ENCODE data around the gene E2F3.
A peak's percentile ranks its signal among the peaks of the same experiment; 100 is the strongest.
"Not testable (repeated sequence)": the region's sequence is repeated elsewhere in the genome, so short reads cannot be mapped to it uniquely, and the experiment has no call there.

The E2F3 gene

DNA sequence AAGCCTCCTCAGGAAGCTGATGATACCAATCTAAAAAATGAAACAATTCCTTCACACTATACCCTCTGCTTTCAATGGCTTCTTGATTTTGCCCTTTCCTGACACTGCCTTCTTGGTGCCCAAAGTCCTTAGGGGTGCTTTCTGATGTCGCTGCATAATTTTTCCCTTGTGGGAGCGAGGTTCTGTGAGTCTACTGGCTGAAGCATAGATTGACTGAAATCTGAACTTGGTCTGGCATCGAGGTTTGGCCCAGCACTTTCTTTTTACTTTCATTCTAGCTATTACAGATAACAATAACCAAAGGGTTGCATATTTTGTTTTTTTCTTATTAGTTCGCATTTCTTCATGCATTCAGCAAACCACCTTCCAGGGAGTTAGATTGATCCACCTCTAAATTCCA lies 65.8 kb downstream of the E2F3 start:
- DNase-seq (ENCODE audit: low read depth): no peak

DNA sequence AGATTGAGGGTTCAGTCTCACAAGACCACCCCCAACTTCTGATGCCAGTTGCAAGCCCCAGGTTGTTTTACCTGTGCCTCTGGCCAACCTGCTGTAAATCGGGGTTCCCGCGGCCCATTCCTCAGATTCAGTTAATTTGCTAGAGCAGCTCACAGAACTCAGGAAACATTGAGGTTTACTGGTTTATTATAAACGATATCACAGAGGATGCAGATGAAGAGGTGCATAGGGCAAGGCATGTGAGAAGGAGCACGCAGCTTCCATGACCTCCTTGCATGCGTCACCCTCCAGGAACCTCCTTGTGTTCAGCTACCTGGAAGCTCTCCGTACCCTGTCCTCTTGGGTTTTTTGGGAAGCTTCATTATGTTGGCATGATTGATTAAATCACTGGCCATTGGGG lies 66.5 kb downstream of the E2F3 start:
- no peak for DNase-seq (ENCODE audit: low read depth)

DNA sequence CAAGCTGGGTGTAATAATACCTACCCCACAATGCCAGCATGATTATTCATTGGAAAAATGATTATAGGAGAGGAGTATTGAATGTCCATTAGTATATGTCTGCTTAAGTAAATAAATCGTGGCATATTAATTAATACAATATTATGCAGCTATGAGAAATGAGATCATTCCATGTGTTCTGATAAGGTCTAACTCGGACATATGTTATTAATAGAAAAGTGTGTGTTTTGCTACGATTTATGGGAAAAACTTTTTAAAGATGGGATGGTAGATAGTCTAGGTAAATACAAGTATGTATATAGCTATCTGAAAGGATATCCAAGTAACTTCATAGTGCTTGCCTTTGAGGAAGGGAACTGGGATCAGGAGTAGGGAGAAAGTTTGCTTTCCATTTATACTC lies 71.1 kb downstream of the E2F3 start:
- no peak for DNase-seq (ENCODE audit: low read depth)

DNA sequence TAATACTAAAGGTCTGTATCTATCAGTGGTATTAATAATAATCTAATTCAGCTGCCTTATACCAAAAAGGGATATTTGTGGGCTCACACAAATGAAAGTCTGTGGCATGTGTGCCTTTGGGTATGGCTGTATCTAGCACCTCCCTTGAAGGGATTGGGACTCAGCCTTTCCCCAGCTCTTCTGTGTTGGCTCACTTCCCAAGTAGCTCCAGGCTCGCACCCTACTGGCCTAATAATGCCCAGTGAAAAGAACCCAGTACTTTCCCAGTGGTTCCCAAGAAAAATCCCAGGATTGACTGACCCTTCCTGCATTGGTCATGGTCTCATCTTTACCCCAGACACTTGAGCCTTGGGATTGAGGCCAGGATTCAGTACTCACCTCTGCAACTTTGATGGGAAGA lies 71.8 kb downstream of the E2F3 start:
- DNase-seq (ENCODE audit: low read depth): no peak

DNA sequence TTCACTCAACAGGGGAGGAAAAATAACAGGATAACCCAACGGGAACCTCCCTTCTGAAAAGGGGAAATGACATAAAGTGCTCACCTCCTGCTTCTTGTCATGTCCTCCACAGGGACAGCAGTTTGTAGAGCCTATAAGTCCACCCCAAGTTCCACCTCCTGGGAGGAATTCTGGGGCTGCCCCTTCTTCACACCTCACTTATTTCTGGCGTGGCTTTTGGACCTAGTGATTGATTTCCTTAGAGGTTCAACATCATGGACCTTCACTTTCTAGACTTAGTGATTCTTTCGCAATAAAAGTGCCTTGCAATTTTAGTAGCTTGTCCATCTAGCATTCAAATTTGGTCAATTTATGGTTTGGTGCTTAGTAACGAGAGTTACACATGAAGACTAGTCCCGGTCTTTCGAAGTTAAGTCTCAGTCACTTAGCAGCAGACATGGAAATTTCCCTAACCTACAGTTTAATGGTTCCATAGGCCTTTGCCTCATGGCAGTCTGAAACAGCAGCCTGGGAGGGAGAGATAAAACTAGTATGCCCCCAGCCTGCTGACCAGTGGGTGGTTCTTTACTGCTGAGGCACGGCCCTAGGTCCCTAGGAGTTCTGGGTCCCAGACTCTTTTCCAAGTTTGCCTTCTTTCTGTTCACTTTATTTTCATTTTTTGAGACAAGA lies 73.3 kb downstream of the E2F3 start:
- no peak for DNase-seq (ENCODE audit: low read depth)

DNA sequence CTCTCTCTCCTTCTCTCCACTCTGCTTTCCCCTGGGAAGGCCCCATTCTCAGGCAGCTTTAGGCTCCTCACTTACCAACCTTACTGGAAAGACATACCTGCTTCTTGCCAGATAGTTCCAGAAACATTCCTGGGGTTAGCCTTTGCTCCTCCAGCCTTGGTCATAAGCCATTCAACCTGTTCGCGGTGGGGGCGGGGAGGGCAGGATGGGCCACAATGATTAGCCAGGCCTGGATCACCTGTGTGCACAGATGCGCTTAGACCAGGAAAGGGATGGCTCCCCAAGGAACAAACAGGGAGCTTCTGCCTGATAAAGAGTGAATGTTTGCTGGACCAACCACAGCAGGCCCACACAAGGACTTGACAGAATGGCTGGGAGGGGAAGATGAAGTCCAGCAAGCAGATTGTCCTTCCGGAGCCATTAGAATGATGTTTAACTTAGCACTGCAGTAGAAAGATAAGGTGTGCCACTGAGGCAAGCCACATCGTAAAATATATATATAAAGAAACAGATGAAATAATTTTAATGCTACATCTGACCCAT lies 74.9 kb downstream of the E2F3 start:
- no peak for DNase-seq (ENCODE audit: low read depth)

DNA sequence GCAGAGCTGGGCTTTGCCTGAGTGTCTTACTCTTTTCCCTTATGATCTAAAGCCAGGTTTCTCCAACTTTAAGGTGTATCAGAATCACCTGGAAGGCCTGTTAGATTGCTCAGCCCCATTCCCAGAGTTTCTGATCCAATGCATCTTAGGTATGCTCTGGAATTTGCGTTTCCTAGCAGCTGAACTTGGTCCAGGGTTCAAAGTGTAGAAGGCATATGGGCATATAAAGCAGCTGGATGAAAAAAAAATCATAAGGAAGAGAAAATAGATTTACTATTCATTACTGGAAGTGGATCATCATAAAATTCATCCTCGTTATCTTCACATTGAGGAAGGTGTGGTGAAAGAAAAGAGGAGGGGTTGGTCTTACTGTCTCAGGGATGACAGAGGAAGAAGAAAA lies 75.8 kb downstream of the E2F3 start:
- no peak for DNase-seq (ENCODE audit: low read depth)

DNA sequence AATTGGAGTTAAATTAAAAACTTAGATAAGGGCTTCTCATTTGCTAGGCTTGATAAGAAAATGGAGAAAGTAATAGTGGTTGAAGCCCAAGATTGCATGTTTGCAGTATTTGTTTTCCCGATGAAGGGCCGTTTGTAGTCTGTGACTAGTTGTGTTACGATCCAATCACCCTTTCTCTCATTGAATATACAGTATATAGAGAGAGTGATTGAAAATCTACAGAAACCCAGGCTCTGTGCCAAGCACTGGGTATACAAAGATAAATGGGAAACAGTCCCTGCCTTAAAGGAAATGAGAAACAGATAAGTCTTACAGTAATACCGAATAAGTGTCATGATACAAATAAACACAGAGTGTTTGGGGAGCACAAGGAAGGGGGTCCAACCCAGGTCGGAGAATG lies 77.4 kb downstream of the E2F3 start:
- no peak for DNase-seq (ENCODE audit: low read depth)

DNA sequence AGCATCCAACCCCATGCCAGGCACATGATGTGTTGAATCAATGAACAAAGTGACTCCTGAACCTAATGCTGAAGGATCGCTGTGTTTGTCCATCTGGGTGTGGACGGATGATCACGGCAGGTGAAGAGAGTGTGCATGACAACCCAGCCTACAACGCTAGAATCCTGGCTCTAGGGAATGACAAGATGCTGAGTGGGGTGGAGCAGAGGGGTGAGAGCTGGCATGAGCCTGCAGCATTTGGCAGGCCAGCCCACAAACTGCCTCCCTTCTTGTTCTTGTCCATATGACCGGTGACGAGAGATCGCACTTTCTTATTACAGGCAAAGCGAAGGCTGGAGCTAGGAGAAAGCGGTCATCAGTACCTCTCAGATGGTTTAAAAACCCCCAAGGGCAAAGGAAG lies 77.8 kb downstream of the E2F3 start:
- DNase-seq (ENCODE audit: low read depth): no peak

DNA sequence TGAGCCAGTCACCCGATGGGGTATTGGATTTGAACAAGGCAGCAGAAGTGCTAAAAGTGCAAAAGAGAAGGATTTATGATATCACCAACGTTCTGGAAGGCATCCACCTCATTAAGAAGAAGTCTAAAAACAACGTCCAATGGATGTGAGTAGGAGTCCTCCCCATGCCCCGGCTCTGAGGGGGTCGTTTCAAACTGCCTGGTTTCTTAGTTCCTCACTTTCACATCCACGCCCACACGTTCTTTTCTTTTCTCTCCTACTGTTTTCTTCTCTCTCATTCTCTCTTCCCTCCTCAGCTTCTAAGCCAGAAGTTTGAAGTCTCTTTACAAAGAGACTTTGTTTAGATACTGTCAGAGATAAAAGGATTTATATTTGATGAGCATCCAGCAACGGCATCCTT lies 79.6 kb downstream of the E2F3 start:
- no peak for DNase-seq (ENCODE audit: low read depth)

DNA sequence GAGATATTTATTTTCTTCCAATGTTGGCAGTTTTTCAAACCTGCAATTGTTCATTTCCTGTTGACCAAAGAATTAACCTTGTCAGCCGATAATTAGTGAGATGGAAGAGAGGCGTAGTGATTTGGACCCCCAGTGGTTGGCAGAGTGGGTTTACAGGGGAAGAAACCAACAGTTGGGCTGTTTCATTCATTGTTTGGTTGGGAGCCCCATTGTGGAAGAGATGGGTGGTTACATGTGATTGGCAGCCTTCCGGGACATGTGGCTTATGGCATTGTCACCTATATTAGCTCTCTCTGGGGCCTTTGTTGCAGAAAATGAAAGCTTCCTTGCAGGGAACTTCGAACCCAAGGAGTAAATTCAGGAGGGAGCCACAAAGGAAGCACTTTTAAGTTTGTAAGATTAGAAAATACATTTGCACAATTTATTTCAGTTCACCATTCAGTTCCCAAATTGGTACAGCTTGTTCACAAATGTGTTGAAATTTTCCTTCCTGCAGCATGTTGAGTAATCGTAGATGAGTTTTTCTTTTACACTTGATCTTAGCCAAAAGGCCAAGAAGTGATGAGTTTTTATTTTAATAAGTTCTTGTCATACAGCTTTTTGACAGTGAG lies 82.3 kb downstream of the E2F3 start:
- DNase-seq (ENCODE audit: low read depth): no peak

DNA sequence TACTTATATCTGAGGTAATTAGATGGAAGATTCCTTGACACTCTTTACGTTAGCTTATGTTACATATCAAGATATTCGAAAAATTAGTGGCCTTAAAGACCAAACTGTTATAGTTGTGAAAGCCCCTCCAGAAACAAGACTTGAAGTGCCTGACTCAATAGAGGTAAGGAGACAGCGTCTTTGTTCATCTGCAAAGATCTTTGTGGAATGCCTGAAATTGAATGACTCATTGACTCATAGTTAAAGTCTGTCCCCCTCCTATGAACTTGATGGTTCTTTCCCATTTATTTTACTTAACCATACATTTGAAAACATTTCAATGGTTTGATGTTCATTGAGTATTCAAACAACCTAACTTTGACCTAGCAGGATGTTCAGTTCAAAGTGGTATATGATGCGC lies 85.0 kb downstream of the E2F3 start:
- DNase-seq (ENCODE audit: low read depth): no peak

DNA sequence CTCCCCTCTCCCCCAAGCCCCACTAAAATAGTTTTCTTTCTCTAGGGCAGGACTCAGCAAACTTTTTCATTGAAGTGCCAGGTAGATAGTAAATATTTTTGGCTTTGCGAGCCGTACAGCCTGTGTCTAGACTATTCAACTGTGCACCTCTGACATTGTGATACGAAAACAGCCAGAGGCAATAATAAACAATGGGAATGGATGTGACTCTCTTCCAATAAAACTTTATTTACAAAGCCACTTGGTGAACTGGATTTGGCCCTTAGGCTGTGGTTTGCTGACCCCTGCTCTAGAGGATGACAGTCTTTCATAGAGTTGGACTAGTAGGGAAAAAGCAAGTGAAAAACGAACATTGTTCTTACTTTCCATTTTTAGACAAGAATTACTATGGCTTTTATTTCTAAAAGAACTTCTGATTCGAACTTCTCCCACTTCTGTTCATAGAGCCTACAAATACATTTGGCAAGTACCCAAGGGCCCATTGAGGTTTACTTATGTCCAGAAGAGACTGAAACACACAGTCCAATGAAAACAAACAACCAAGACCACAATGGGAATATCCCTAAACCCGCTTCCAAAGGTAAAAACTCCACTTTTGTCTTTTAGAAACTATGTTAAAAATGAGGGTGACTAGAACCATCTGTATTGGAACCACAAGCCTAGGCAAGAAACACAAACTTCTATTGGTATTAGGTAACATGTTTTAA lies 86.1 kb downstream of the E2F3 start:
- DNase-seq (ENCODE audit: low read depth): no peak

DNA sequence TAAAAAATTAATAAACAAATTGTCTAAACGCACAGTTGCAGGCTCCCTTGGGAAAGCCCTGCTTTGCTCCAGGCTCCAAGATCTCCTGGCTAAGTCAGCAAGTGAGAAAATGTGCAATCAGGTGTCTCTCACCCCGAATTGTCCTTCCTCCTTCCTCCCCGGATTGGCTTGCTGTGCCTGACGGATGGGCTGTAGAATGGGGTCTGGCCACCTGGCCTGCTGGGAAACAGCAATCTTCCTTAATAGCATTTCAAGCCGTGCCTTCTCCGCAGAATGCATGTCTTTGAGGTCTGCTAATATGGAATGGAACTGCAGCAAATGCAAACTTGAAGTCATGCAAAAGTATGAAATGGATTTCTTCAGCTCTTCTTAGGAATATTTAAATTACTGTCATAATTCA lies 88.9 kb downstream of the E2F3 start:
- DNase-seq (ENCODE audit: low read depth): no peak

DNA sequence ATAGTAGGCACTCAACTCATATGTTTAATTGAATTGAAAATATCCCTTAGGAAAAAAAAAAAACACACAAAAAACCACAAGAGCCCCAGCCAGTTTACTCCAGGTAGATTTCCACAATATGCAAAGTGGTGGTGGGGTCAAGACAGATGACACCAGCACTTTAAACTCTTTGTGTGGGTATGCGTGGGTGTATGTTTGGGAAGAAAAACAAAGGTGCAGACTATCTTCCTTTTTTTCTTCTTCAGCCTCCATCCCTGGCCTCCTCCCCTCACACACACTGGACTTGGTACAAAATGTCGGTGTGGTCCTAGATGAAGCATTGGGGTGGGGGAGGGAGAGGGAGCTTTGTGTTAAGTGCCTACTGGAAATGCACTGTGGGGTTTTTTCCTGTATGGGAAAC lies 90.4 kb downstream of the E2F3 start:
- DNase-seq (ENCODE audit: low read depth): no peak

DNA sequence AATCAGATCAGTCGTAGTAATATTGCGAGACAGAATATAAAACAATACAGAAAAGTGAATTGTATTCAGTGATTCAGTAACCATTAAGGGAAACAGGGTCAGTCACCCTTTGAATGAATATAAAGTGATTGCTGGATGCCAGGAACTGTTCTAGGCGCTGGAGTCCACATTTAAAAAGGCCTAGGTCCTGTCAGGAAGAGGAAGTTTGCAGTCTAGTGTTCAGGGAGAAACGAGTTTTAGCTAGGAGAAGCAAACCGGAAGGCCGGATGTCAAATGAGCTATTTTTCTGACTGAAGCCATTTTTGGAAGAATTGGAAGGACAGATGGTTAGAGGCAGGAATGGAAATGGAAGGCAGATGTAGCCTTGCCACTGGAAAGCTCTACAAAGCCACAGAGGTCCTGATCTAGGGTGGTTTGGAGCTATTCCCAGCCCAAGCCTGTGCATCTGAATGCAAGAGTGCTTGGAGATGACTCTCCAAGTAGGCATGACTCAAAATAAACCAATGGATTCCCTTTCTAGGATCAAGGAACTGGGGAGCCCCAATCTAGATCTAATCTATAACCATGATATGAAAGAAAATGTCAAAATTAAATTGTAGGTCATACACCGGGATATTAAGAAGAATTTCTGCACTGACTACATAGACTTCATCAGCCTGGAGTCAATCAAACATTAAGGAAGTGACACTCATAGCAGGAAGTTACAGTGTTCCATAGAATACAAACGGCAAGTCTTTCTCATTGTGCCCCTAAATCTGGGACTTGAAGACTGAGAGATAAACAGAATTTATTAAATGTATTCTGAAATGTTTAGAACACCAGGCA lies 95.7 kb downstream of the E2F3 start:
- DNase-seq (ENCODE audit: low read depth): peak; percentile 91

DNA sequence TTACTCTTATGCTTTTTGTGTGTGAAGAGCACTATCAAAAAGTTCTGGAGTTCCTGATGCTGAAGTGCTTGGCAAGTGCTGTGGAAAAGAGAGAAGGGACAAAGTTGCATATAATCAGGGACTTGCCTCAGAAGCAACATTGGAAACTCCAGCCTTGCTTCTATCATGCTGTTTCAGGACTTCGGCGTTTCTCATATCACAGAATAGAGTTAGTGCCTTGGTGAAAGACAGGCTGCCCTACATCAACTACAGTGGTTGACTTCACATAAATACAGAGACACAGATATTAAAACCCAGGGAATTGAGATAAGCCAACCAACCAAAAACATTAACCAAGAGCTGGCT lies 96.3 kb downstream of the E2F3 start:
- no peak for DNase-seq (ENCODE audit: low read depth)

DNA sequence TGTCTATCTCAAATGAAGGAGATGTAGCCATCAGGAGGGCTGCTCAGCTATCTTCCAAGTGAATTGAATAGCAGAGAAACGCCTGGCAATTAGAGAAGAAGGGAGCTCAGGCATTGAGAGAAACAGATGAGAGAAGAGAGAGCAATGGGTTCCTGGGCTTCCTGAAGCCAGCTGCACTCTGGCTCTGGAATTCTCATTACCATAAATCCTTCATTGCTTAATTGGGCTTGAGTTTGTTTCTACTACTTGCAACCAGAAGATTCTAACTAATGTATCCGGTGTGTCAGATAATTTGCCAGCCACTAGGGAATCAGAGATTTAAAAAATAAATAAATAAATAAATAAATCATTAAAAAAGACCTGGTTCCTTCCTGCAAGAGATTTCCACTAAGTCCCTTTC lies 107.5 kb downstream of the E2F3 start:
- no peak for DNase-seq (ENCODE audit: low read depth)

DNA sequence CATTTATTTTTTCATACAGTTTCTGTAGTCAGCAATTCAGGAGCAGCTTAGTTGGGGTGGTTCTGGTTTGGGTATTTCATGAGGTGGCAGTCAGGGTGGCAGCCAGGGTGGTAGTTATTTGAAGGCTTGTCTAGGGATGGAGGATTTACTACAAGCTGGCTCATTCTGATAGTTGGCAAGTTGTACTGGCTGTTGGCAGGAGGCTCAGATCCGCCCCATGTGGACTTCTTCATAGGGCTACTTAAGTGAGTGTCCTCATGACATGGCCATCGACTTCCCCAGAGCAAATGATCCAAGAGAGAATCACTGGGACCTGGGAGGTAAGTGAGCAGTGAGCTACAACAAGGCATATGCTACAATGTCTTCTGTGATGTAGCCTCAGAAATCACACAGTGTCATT lies 110.2 kb downstream of the E2F3 start:
- DNase-seq (ENCODE audit: low read depth): no peak

DNA sequence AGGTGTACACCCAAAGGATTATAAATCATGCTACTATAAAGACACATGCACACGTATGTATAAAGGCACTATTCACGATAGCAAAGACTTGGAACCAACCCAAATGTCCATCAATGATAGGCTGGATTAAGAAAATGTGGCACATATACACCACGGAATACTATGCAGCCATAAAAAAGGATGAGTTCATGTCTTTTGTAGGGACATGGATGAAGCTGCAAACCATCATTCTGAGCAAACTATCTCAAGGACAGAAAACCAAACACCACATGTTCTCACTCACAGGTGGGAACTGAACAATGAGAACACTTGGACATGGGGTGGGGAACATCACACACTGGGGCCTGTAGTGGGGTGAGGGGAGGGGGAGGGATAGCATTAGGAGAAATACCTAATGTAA lies 123.5 kb downstream of the E2F3 start:
- not testable (repeated sequence) for DNase-seq (ENCODE audit: low read depth)

DNA sequence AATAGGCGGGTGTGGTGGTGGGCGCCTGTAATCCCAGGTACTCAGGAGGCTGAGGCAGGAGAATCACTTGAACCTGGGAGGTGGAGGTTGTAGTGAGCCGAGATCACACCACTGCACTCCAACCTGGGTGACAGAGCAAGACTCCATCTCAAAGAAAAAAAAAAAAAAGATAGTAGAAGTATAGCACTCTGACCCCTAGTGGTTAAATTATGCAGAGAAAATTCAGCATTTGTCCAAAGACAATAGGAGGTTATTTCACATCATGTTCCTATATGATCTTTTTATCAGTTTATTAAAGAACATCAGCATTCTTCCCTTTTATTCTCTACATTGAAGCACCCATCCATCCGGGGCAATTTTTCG lies 127.4 kb downstream of the E2F3 start:
- peak; percentile 53 for DNase-seq (ENCODE audit: low read depth)

DNA sequence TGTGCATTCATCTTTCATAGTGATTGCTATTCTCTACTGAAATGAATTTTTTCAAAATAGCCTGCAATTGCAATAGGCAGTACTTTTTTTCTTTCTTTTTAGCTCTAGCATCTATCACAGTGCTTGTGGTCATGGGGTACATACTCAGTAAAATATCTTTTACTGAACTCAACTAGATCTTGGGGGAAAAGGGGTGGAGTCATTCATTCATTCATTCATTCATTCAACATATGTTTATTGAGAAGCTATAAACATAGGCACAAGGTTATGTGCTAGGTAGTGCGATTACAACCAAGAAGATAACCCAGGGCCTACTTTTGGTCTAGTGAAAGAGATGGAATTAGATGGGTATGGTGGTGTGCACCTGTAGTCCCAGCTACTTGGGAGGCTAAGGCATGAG lies 131.2 kb downstream of the E2F3 start:
- no peak for DNase-seq (ENCODE audit: low read depth)

Data from EH (cell line).